GM23338 (cell line): ENCODE data around the gene YIF1A. TPM values are rescaled to one million over a fixed set of nuclear protein-coding genes. Genes with fewer than 3 reads are reported as not detected.

Source experiments
- ATAC-seq: fragments of 200-7000 bp; cut with Tn5 transposase; 3 replicates; pipeline ENCODE4 v1.9.1; 2020
- DNase-seq: peaks from one replicate; pipeline ENCODE4 v3.0.0-alpha.2; 2015; ENCODE audit warnings: low spot score
- H2AFZ ChIP-seq: fragments of 200-600 bp; sonication (generic); 2 replicates; pipeline ENCODE4 v1.8.0; 2016; ENCODE audit warnings: antibody characterized with exemption, mild to moderate bottlenecking, moderate library complexity
- H3F3A ChIP-seq: fragments of 200-600 bp; sonication (generic); replicated peaks from 2 replicates; pipeline ENCODE4 v1.8.0; 2017; ENCODE audit warnings: antibody characterized with exemption, mixed run types, low read depth
- H3K27ac ChIP-seq: fragments of 200-600 bp; sonication (generic); 2 replicates; pipeline ENCODE4 v1.6.1; 2016; ENCODE audit warnings: low read depth
- H3K27me3 ChIP-seq: fragments of 200-600 bp; sonication (generic); 2 replicates; pipeline ENCODE4 v1.8.0; 2016; ENCODE audit warnings: mild to moderate bottlenecking, mixed run types, moderate library complexity; ENCODE audit not compliant: insufficient read depth
- H3K36me3 ChIP-seq: fragments of 200-600 bp; sonication (generic); 2 replicates; pipeline ENCODE4 v1.8.0; 2016; ENCODE audit warnings: mild to moderate bottlenecking; ENCODE audit not compliant: insufficient read depth
- H3K4me1 ChIP-seq: fragments of 200-600 bp; sonication (generic); 2 replicates; pipeline ENCODE4 v1.8.0; 2016; ENCODE audit warnings: mild to moderate bottlenecking, moderate library complexity; ENCODE audit not compliant: insufficient read depth
- H3K4me2 ChIP-seq: fragments of 200-600 bp; sonication (generic); 2 replicates; pipeline ENCODE4 v1.7.1; 2017; ENCODE audit warnings: mixed run types
- H3K4me3 ChIP-seq: fragments of 200-600 bp; sonication (generic); 2 replicates; pipeline ENCODE4 v1.6.1; 2016; ENCODE audit warnings: mixed run types
- H3K79me2 ChIP-seq: fragments of 200-600 bp; sonication (generic); replicated peaks from 2 replicates; pipeline ENCODE4 v1.8.0; 2017; ENCODE audit warnings: mild to moderate bottlenecking; ENCODE audit not compliant: insufficient read depth
- H3K9me2 ChIP-seq: fragments of 200-600 bp; sonication (generic); 2 replicates; pipeline ENCODE4 v1.8.0; 2017; ENCODE audit not compliant: insufficient read depth
- H4K20me1 ChIP-seq: fragments of 200-600 bp; sonication (generic); replicated peaks from 2 replicates; pipeline ENCODE4 v1.8.0; 2017; ENCODE audit warnings: mild to moderate bottlenecking; ENCODE audit not compliant: insufficient read depth
- H3K27ac Mint-ChIP-seq: 2 replicates; pipeline ENCODE4 v1.8.0; 2020; ENCODE audit warnings: inconsistent platforms, mild to moderate bottlenecking, moderate library complexity, mixed read lengths
- H3K27me3 Mint-ChIP-seq: 3 replicates; pipeline ENCODE4 v1.8.0; 2022; ENCODE audit warnings: low read depth, mild to moderate bottlenecking, moderate library complexity, mixed read lengths, inconsistent platforms; ENCODE audit not compliant: insufficient read depth, poor library complexity
- H3K36me3 Mint-ChIP-seq: 3 replicates; pipeline ENCODE4 v1.8.0; 2021; ENCODE audit warnings: low read depth, mild to moderate bottlenecking, inconsistent platforms, moderate library complexity, mixed read lengths
- H3K4me1 Mint-ChIP-seq: 3 replicates; pipeline ENCODE4 v1.8.0; 2020; ENCODE audit warnings: mild to moderate bottlenecking, inconsistent platforms, mixed read lengths
- H3K4me3 Mint-ChIP-seq: 3 replicates; pipeline ENCODE4 v1.8.0; 2021; ENCODE audit warnings: moderate library complexity, mild to moderate bottlenecking, inconsistent platforms, mixed read lengths
- H3K9me3 Mint-ChIP-seq: 3 replicates; pipeline ENCODE4 v1.8.0; 2020; ENCODE audit warnings: moderate library complexity, mild to moderate bottlenecking, inconsistent platforms, mixed read lengths
- CTCF ChIP-seq, 2 experiments: fragments of 200-600 bp in 1 of 2; sonication (generic) in 1 of 2; conservative IDR thresholded peaks; 2 replicates each; pipeline versions ENCODE4 v1.5.1 to v1.6.1; 2016 to 2017; ENCODE audit warnings: antibody characterized with exemption in 2 of 2, low read depth in 2 of 2, mild to moderate bottlenecking in 2 of 2, moderate library complexity in 1 of 2
- JUNB ChIP-seq: IDR thresholded peaks from one replicate; pipeline ENCODE4 v1.6.1; 2016; ENCODE audit warnings: antibody characterized with exemption; ENCODE audit not compliant: unreplicated experiment
- ZNF331 ChIP-seq: fragments of 250-450 bp; sonication (Bioruptor Pico); IDR thresholded peaks from 2 replicates; pipeline ENCODE4 v1.5.0; 2020; ENCODE audit warnings: low read depth, mild to moderate bottlenecking, moderate library complexity
- ZNF462 ChIP-seq: fragments of 250-450 bp; sonication (Bioruptor Pico); IDR thresholded peaks from 2 replicates; pipeline ENCODE4 v1.5.0; 2020; ENCODE audit warnings: mild to moderate bottlenecking, moderate library complexity
- polyA plus RNA-seq: library from polyadenylated mRNA; unstranded; fragments of >200 nt; fragmentation: Nextera tagmentation; extraction: Ambion mirVana; gene quantifications from 2 replicates; pipeline ENCODE4 v1.2.1, GENCODE V29; 2016
- total RNA-seq: library from RNA; depleted of rRNA; stranded (reverse); fragments of >200 nt; shearing (Covaris generic); gene quantifications from 2 replicates; pipeline ENCODE4 v1.2.3, GENCODE V29; 2014

The YIF1A gene
- total and polyA plus RNA-seq, 2 experiments from 2014 or later: 75.6 to 87.0 TPM

- Histone ChIP-seq H3K4me2 (no peak overlapping the region), H3K4me3 (no peak overlapping the region), H2AFZ (no peak overlapping the region), H3K27ac (no peak overlapping the region), H3K79me2 (peaks cover 7% of the 10 kb centered on the region), H3F3A (0 out of 2 replicates have a peak, but pooled peaks cover 11% of the 10 kb centered on the region), H3K36me3 (no peaks in the 10 kb centered on the region; the same call in 1 of the 2 replicates), H4K20me1 (no peaks in the 10 kb centered on the region; the same call in none of the 2 replicates), H3K9me2 (no peaks in the 10 kb centered on the region), H3K4me1 (peaks cover 14% of the 10 kb centered on the region), H3K27me3 (no peaks in the 10 kb centered on the region)
- Mint-ChIP-seq H3K4me1 (peaks cover 32% of the 10 kb centered on the region), H3K4me3 (no peak overlapping the region), H3K27ac (no peak overlapping the region), H3K36me3 (no peaks in the 10 kb centered on the region; the same call in 2 of the 3 replicates), H3K9me3 (no peaks in the 10 kb centered on the region), H3K27me3 (peaks cover 31% of the 10 kb centered on the region)
- ATAC-seq (no peak), DNase-seq (no peak)
- no peak for TF ChIP-seq JUNB
- TF ChIP-seq ZNF331 (CRISPR knock-in tag): no peak
- no peak for TF ChIP-seq ZNF462 (CRISPR knock-in tag)
- peak in 1 of 2 experiments; percentile 16; a peak in 2 of 4 replicates for TF ChIP-seq CTCF (conservative IDR thresholded peaks at IDR 0.05; ENCODE audit: low read depth in 2 of 2)
These were observed 5.4 kb downstream of the YIF1A start for GRCh38 chr11:66283461-66284105.
